Putamen (tissue), 1 donor: ENCODE measurements around the gene SRL.
"Not testable (repeated sequence)": the region's sequence is repeated elsewhere in the genome, so short reads cannot be mapped to it uniquely, and the experiment has no call there.

Experiments used
- DNase-seq: peaks from one replicate; pipeline ENCODE4 v3.0.0-alpha.2; 2016; ENCODE audit warnings: low spot score

Gene SRL

DNA sequence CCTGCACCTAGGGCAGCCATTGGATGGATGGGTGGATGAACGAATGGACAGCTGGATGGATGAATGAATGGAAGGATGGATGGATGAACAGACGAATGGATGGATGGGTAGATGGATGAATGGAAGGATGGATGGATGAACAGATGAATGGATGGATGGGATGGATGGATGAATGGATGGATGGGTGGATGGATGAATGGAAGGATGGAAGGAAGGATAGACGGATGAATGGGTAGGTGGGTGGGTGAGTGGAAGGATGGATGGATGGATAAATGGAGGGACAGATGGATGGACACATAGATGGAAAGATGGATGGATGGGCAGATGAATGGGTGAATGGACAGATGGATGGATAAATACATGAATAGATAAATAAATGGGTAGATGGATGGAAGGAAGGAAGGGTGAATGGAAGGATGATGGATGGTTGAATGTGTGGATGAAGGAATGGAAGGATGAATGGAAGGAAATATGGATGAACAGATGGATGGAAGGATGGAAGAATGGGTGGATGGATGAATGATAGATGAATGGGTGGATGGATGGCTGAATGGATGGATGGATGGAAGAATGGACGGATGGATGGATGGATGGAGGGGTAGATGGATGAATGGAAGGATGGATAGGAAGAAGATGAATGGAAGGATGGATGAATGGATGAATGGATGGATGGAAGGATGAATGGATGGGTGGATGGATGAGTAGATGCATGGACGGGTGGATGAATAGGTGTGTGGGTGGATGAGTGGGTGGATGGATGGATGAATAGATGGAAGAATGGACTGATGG is 15.4 kb downstream of the SRL start:
- no peak for DNase-seq

GRCh38 chr16:4225075-4225474 is 16.8 kb downstream of the SRL start:
- DNase-seq = no peak

GRCh38 chr16:4220358-4220757 is 21.5 kb downstream of the SRL start:
- DNase-seq = no peak

DNA sequence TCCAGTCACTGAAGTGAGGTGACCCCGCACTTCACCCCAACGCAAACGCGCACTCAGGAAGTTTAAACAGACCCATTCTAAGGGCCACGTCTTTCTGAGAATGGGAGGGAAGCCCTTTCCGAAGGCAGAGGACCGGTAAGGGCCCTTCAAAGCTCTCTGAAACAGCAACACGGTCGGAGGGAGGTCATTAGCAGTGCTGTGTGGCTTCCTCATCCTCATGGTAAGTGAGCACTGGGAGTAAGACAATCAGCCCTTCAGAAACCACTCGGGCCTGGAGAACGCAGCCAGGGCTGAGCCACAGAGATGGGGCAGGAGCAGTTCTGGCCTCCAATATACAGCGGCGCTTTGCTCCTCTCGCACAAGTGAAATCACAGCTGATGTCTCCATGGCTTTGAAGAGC is 23.7 kb downstream of the SRL start:
- DNase-seq = no peak

- no peak for DNase-seq
Measured at GRCh38 chr16:4217204-4218131, 24.4 kb downstream of the SRL start.

DNA sequence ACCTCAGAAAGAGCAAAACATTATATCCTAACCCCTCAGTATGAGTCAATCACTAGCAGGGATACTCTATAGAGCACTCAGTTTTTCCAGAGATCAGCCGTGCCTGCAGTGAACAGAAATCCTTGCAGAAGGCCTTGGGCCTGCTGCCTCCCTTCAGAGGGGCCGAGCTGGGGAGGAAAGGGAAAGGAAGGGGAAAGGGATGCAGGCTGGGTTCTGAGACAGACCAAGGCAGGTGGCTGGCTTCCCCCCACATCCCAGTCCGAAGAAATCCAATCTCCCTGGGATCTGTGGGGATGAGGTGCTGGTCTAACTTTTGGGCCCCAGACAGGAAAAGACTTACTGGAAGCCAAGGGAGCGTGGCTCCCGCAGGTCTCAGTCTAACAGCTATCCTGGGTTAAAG is 25.3 kb downstream of the SRL start:
- no peak for DNase-seq

- no peak for DNase-seq
Measured at GRCh38 chr16:4215106-4215505, 26.8 kb downstream of the SRL start.

DNA sequence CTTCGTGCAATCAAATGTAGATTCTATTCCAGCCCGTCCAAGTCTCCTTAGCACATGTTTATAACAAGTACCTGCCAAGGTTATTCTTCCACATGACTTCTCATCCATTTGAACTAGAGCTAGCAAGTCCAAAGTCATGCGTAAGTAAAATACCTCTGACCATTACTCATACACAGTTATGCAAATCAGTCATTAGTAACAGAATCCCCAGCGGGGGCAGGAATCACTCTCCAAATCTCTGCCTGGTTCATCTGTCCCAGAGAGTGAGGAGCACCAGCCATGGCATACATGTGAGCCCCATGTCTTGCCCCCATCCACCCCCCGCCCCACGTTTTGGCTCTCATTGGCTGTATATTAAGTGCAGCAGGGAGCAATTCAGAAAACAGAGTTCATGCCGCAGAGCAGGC is 27.7 kb downstream of the SRL start:
- no peak for DNase-seq

DNA sequence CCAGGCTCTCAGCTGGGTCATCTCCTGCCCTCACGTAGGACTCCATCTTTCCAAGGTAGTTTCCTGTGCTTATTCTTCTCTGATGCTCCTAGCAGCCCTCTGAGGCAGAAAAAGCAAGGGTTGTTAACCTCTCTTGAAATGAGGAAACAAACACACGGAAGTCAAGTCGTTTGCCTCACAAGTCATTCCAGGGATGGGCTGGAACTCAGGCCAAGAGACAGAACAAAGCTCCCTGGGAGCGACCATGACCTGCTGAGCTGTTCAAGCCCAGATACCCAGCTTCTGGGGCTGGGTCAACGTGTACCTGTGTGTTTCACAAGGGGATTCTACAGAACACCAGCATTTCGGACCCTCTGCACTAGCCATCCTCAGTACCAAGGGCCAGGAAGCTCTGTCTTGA is 28.1 kb downstream of the SRL start:
- no peak for DNase-seq

- DNase-seq = no peak
Measured at GRCh38 chr16:4212934-4213296, 29.0 kb downstream of the SRL start.

GRCh38 chr16:4212211-4212933 is 29.5 kb downstream of the SRL start:
- no peak for DNase-seq

- DNase-seq = not testable (repeated sequence)
Measured at GRCh38 chr16:4211445-4212210, 30.3 kb downstream of the SRL start.

DNA sequence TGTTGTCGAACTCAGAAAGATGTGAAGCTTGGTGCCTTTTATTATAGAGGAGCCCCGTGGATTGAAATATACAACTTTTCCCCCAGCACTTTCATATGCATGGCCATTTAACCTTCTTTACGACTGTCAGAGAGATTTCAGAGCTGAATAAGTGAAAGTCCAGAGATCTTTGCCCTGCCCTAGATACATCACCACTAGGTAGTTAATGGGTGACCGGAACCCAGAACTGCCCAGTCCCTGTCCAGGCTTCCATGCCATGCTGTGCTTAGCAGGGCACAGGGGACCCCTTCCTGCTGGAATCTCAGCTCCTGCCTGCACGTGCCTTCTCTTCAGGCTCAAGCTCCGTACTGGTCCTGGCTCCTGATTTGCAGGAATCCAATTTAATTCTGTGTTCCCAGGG is 32.2 kb downstream of the SRL start:
- no peak for DNase-seq

DNA sequence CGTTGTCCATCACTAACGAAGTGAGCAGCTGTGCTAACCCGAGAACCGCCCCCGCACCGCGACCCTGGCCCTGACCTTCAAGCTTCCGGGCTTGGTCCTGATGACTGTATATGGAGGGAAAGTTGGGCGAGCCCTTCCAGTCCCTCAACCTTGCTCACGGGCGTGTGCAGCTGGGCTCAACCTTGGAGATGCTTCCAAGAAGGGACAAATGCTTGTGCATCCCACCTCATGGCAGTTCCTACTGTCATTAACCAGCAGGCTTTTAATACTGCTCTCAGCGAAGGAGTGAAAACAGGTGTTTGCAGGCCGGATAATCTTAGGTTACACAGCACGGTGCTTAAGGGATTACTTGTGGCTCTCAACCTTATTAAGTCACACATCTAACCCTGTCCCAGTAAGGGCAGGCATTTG is 33.5 kb downstream of the SRL start:
- no peak for DNase-seq

- no peak for DNase-seq
Measured at GRCh38 chr16:4207683-4208340, 34.1 kb downstream of the SRL start.

DNA sequence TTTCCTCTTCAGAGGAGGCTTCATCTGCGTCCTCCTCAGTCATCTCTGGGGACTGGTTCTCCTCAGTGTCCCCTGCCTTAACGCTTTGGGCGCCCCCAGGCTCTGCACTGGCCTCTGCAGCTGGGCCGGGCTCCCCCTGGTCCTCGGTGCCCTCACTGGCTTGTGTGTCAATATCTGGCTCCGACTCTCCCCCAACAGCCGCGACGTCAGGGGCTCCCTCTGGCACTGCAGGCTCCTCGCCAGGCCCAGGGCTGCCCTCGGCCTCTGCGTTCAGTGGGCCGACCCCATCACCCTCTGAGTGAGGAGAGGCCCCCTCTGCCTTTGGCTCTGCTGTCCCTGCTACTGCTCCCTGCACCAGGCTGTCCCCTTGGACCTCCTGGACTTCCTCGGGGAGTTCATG is 34.7 kb downstream of the SRL start:
- no peak for DNase-seq

GRCh38 chr16:4206680-4207079 is 35.2 kb downstream of the SRL start:
- no peak for DNase-seq

- DNase-seq = no peak
Measured at GRCh38 chr16:4205971-4206370, 35.9 kb downstream of the SRL start.

DNA sequence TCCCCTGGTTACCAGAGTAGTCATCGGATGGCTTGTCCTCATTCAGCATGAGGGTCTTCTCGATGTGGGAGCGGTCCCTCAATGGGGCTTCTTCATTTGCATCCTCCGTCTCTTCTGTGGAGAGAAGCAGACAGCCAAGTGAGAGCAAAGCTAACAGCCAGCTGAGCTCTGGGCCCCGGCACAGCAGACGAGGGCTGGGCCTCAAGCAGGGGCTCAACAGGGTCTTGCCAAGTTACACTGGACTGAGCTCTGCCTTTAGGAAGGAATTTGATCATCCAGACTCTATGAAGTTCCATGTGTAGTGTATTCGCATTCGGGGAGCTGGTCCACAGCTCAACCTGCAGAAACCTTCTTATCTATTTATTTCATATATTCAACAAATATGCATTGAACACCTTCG is 37.4 kb downstream of the SRL start:
- DNase-seq = no peak

- DNase-seq = no peak
Measured at GRCh38 chr16:4203748-4204147, 38.1 kb downstream of the SRL start.

DNA sequence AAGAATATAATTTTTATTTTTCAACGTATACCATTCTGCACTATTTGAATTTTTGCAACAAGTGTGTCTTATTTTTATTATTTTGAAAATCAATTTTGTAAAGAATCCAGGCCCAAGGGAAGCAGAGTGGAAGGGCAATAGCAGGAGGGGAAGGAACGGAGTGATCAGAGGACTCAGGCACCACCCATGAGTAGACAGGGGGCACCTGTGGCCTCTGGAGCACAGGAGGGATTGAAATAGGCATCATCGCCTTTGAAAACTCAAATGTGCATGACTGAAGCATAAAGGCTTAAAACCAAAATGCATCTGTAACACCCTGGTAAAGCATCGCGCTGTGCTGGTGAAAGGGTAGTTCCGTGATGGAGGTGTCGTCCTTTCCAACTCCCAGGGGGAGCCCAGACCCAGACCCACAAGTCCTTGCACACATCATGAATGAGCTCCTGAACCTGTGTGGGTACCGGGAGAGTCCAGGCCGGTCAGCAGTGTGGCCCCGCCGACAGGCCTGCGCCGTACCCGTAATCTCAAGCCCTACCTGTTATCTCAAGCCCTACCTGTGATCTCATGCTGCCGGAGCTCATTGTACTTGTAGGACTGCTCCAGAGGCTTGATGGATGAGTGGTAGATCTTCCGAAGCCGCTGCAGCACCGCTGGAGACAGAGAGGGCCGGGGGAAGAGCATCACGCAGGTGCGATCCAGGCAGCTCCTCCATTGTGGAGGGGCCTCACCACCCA is 39.1 kb downstream of the SRL start:
- DNase-seq = no peak
